ENCODE measurements around the gene GOLIM4. TPM values are rescaled to one million over a fixed set of nuclear protein-coding genes. Genes with fewer than 3 reads are reported as not detected.

Gene GOLIM4
- total RNA-seq, 1 experiment from 2014 or later, result 24.6 TPM

- no peak overlapping the region for H3K14ac ChIP-seq (ENCODE audit: insufficient read depth, low read length)
- no peaks in the 10 kb centered on the region for H3K27me3 Mint-ChIP-seq (ENCODE audit: low read depth)
- no peaks in the 10 kb centered on the region for H3K79me1 ChIP-seq (ENCODE audit: insufficient read depth, low read depth, low read length, poor library complexity, severe bottlenecking)
- H3K27ac ChIP-seq (ENCODE audit: insufficient read length, low read depth, low read length), result no peak overlapping the region
- H3K4me1 Mint-ChIP-seq, result peaks cover 52 to 54% of the 10 kb centered on the region in 2 experiments
- no CpG with 5 or more reads among the region's 3 CpGs for WGBS (ENCODE audit: extremely low coverage, insufficient read length, low lambda C conversion rate)
- peaks cover 10% of the 10 kb centered on the region for H3K4me1 ChIP-seq (ENCODE audit: insufficient read depth, low read length)
- H3K79me2 ChIP-seq (ENCODE audit: insufficient read depth, low read length), result peaks cover 10% of the 10 kb centered on the region; the same call in 1 of the 2 replicates
- H3K9me3 ChIP-seq (ENCODE audit: control insufficient read depth, low read depth, low read length), result no peaks in the 10 kb centered on the region
- no peaks in the 10 kb centered on the region for H4K20me1 ChIP-seq (ENCODE audit: control insufficient read depth, insufficient read depth, insufficient read length)
- H3K4me3 Mint-ChIP-seq, result no peak overlapping the region
- H3K27me3 ChIP-seq (ENCODE audit: insufficient read depth, low read length), result no peaks in the 10 kb centered on the region
- no peak overlapping the region for H3K23ac ChIP-seq (ENCODE audit: insufficient read length, low read depth, low read length)
- no peak overlapping the region for H3K4ac ChIP-seq (ENCODE audit: low read depth, low read length)
- no peak overlapping the region for H3K18ac ChIP-seq (ENCODE audit: insufficient read length, low read depth, low read length)
- no peak overlapping the region for H2BK5ac ChIP-seq (ENCODE audit: insufficient read length, low read length)
- no peak overlapping the region for H3K9ac ChIP-seq (ENCODE audit: extremely low read depth, insufficient read length, low read length)
- H4K8ac ChIP-seq (replicated peaks; ENCODE audit: insufficient read length, low read depth, low read length), result no peak overlapping the region
- no peak overlapping the region for H3K56ac ChIP-seq (ENCODE audit: insufficient read length, low read depth, low read length)
- no peak overlapping the region for H3T11ph ChIP-seq (ENCODE audit: low read length)
- H3K23me2 ChIP-seq (ENCODE audit: insufficient read length, low read depth, low read length, poor library complexity, severe bottlenecking), result peaks cover 9% of the 10 kb centered on the region
- H2BK15ac ChIP-seq (ENCODE audit: low read depth, low read length), result no peak overlapping the region
- no peak overlapping the region for H2BK120ac ChIP-seq (ENCODE audit: low read depth, low read length, poor library complexity, severe bottlenecking)
- H2BK20ac ChIP-seq (ENCODE audit: low read depth, low read length, poor library complexity, severe bottlenecking), result no peak overlapping the region
- no peak overlapping the region for H2AFZ ChIP-seq (ENCODE audit: low read length)
- no peak overlapping the region for H4K91ac ChIP-seq (ENCODE audit: insufficient read length, low read depth, low read length)
- H3K36me3 Mint-ChIP-seq (ENCODE audit: insufficient read depth in 1 of 3, low read depth in 3 of 3), result no peaks in the 10 kb centered on the region; a peak in 1 of 7 replicates
- no peak overlapping the region for H2AK5ac ChIP-seq (ENCODE audit: insufficient read length, low read length)
- no peak for DNase-seq
- no peak overlapping the region for H2BK12ac ChIP-seq (ENCODE audit: insufficient read length, low read depth, low read length)
- TF ChIP-seq CTCF (conservative IDR thresholded peaks at IDR 0.05), result no peak
- H3K27ac Mint-ChIP-seq, result no peak overlapping the region
- H3K4me2 ChIP-seq (ENCODE audit: insufficient read depth, insufficient read length, low read length), result no peak overlapping the region
- no peak overlapping the region for H4K5ac ChIP-seq (ENCODE audit: insufficient read length, low read depth, low read length)
- no peaks in the 10 kb centered on the region for H3K9me3 Mint-ChIP-seq
Observed at GRCh38 chr3:168091302-168091858, 4.3 kb downstream of the GOLIM4 start.
